ENCODE data around the gene AGPAT3.

AGPAT3 gene

GRCh38 chr21:43961382-43961909 lies 96.4 kb downstream of the AGPAT3 start:
- Mint-ChIP-seq H3K27me3 (ENCODE audit: low read depth, poor library complexity) (no peaks in the 10 kb centered on the region), H3K4me3 (no peak overlapping the region), H3K9me3 (peaks cover 25% of the 10 kb centered on the region), H3K27ac (no peak overlapping the region), H3K36me3 (ENCODE audit: low read depth) (peaks cover 37% of the 10 kb centered on the region), H3K4me1 (peaks cover 27% of the 10 kb centered on the region)
- no peak for TF ChIP-seq CTCF (IDR thresholded peaks at IDR 0.05)
- DNase-seq: no peak

GRCh38 chr21:43965911-43966585 lies 101.0 kb downstream of the AGPAT3 start:
- Mint-ChIP-seq H3K4me1 (peaks cover 44% of the 10 kb centered on the region), H3K36me3 (ENCODE audit: low read depth) (peaks cover 29% of the 10 kb centered on the region), H3K4me3 (no peak overlapping the region), H3K9me3 (peaks cover 25% of the 10 kb centered on the region), H3K27me3 (ENCODE audit: low read depth, poor library complexity) (peaks cover 3% of the 10 kb centered on the region), H3K27ac (no peak overlapping the region)
- TF ChIP-seq CTCF (IDR thresholded peaks at IDR 0.05): no peak
- no peak for DNase-seq

GRCh38 chr21:43966946-43967512 lies 102.0 kb downstream of the AGPAT3 start:
- peaks cover 41% of the 10 kb centered on the region for H3K4me1 Mint-ChIP-seq

DNA sequence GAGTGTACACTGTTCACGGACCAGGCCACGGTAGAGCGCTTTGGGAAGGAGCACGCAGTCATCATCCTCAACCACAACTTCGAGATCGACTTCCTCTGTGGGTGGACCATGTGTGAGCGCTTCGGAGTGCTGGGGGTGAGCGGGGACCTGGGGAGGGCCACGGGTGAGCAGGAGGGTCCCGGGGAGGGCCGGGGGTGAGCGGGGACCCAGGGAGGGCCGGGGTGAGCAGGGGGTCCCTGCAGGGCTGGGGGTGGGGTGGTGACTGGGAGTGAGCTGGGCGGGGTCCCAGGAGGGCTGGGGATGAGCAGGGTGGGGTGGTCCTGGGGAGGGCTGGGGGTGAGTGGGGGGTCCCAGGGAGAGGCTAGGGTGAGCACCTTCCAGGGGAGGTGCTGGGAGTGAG lies 103.0 kb downstream of the AGPAT3 start:
- no peak for DNase-seq
- H3K27ac Mint-ChIP-seq: no peak overlapping the region
- TF ChIP-seq CTCF (IDR thresholded peaks at IDR 0.05): no peak
- no peak overlapping the region for H3K4me3 Mint-ChIP-seq
- H3K27me3 Mint-ChIP-seq (ENCODE audit: low read depth, poor library complexity): peaks cover 3% of the 10 kb centered on the region
- peaks cover 44% of the 10 kb centered on the region for H3K4me1 Mint-ChIP-seq
- H3K9me3 Mint-ChIP-seq: peaks cover 14% of the 10 kb centered on the region
- H3K36me3 Mint-ChIP-seq (ENCODE audit: low read depth): peaks cover 16% of the 10 kb centered on the region

More at GRCh38 chr21:43966946-43967512, 102.0 kb downstream of the AGPAT3 start:
- H3K36me3 Mint-ChIP-seq (ENCODE audit: low read depth): peaks cover 22% of the 10 kb centered on the region
- H3K4me3 Mint-ChIP-seq: no peak overlapping the region
- peaks cover 3% of the 10 kb centered on the region for H3K27me3 Mint-ChIP-seq (ENCODE audit: low read depth, poor library complexity)
- H3K27ac Mint-ChIP-seq: no peak overlapping the region
- DNase-seq: no peak
- H3K9me3 Mint-ChIP-seq: peaks cover 20% of the 10 kb centered on the region
- TF ChIP-seq CTCF (IDR thresholded peaks at IDR 0.05): no peak

- no peak overlapping the region for H3K4me3 Mint-ChIP-seq
- no peak overlapping the region for H3K27ac Mint-ChIP-seq
- H3K36me3 Mint-ChIP-seq (ENCODE audit: low read depth): peaks cover 10% of the 10 kb centered on the region
- no peak for TF ChIP-seq CTCF (IDR thresholded peaks at IDR 0.05)
- H3K27me3 Mint-ChIP-seq (ENCODE audit: low read depth, poor library complexity): peaks cover 3% of the 10 kb centered on the region
- H3K9me3 Mint-ChIP-seq: peaks cover 8% of the 10 kb centered on the region
- no peak for DNase-seq
- peaks cover 44% of the 10 kb centered on the region for H3K4me1 Mint-ChIP-seq
Observed at GRCh38 chr21:43968410-43969114, 103.5 kb downstream of the AGPAT3 start.
